Measurements from ENCODE around the gene SERPIND1.

SERPIND1 gene

GRCh38 chr22:20748082-20748481, 25.8 kb upstream of the SERPIND1 start (continued):
- no peak for TF ChIP-seq ZSCAN4 (tag by site-specific recombination; IDR thresholded peaks at IDR 0.05)
- TF ChIP-seq ZSCAN5A (tag by site-specific recombination; IDR thresholded peaks at IDR 0.05): no peak
- TF ChIP-seq ZNF558 (tag by site-specific recombination; IDR thresholded peaks at IDR 0.05): no peak
- no peak for TF ChIP-seq ZNF629 (tag by site-specific recombination; IDR thresholded peaks at IDR 0.05)
- TF ChIP-seq HIC1 (tag by site-specific recombination; IDR thresholded peaks at IDR 0.05): no peak
- TF ChIP-seq ZNF645 (tag by site-specific recombination; IDR thresholded peaks at IDR 0.05): no peak
- TF ChIP-seq SCRT1 (tag by site-specific recombination; IDR thresholded peaks at IDR 0.05; ENCODE audit: borderline replicate concordance): no peak
- TF ChIP-seq ZNF155 (tag by site-specific recombination; IDR thresholded peaks at IDR 0.05): no peak

- Histone ChIP-seq H3K36me3 (ENCODE audit: control insufficient read depth in 2 of 2, insufficient read depth in 1 of 2, low read length in 2 of 2) (peaks cover 0 to 86% of the 10 kb centered on the region in 2 experiments; a peak in 2 of 3 replicates), H3K27ac (ENCODE audit: extremely low read depth, low read depth, low read length) (no peak overlapping the region), H3K4me1 (ENCODE audit: control insufficient read depth, insufficient read depth, low read length) (no peaks in the 10 kb centered on the region), H3K4me3 (ENCODE audit: low read depth, low read length) (no peak overlapping the region), H3K9me3 (ENCODE audit: control insufficient read depth, insufficient read depth, low read depth, low read length) (no peaks in the 10 kb centered on the region)
- CTCF ChIA-PET: interaction anchor here (0.6 to 1.7 kb wide), 5 partner anchors 8 to 184 kb away, joined by 3 to 8 read pairs (median 3); no protein-coding TSS in a partner anchor
- POLR2A ChIA-PET: no interaction called here
- no peak for TF ChIP-seq KLF16 (tag by site-specific recombination; IDR thresholded peaks at IDR 0.05)
Observed at GRCh38 chr22:20748731-20749428, 25.0 kb upstream of the SERPIND1 start.

GRCh38 chr22:20749453-20749852, 24.5 kb upstream of the SERPIND1 start:
- Histone ChIP-seq H3K4me3 (ENCODE audit: low read depth, low read length) (no peak overlapping the region), H3K4me1 (ENCODE audit: control insufficient read depth, insufficient read depth, low read length) (no peaks in the 10 kb centered on the region), H3K27ac (ENCODE audit: extremely low read depth, low read depth, low read length) (no peak overlapping the region), H3K36me3 (ENCODE audit: control insufficient read depth in 2 of 2, insufficient read depth in 1 of 2, low read length in 2 of 2) (peaks cover 0 to 84% of the 10 kb centered on the region in 2 experiments; a peak in 2 of 3 replicates), H3K9me3 (ENCODE audit: control insufficient read depth, insufficient read depth, low read depth, low read length) (no peaks in the 10 kb centered on the region)
- TF ChIP-seq ZNF214 (tag by site-specific recombination; IDR thresholded peaks at IDR 0.05; ENCODE audit: borderline replicate concordance) (no peak), ZBTB7A (tag by site-specific recombination; IDR thresholded peaks at IDR 0.05; ENCODE audit: low read depth) (no peak), ZNF362 (tag by site-specific recombination; IDR thresholded peaks at IDR 0.05) (no peak), ZNF112 (tag by site-specific recombination; IDR thresholded peaks at IDR 0.05) (no peak), ZNF426 (tag by site-specific recombination; IDR thresholded peaks at IDR 0.05) (no peak), PRDM2 (tag by site-specific recombination; IDR thresholded peaks at IDR 0.05; ENCODE audit: borderline replicate concordance) (no peak), TRIM28 (IDR thresholded peaks at IDR 0.05; ENCODE audit: borderline replicate concordance, low read length) (no peak), YY1 (tag by site-specific recombination; IDR thresholded peaks at IDR 0.05) (no peak)
- ChIA-PET CTCF (interaction anchor here (1.7 kb wide), 1 partner anchor 35 kb away, joined by 6 read pairs; no protein-coding TSS in a partner anchor), POLR2A (no interaction called here)

Measured in HEK293 (cell line).